Panc1 (cell line): ENCODE results near the gene TNPO3.

Experiments
- TCF7L2 ChIP-seq: IDR thresholded peaks from 2 replicates; pipeline ENCODE4 v1.6.1; 2011; ENCODE audit warnings: mild to moderate bottlenecking, low read depth, low read length, inconsistent platforms
- TF ChIP-seq, protein P1 (sequence below): fragments of 450-650 bp; IDR thresholded peaks from 2 replicates; pipeline ENCODE4 v1.5.1; 2017; ENCODE audit warnings: mild to moderate bottlenecking

DNA sequence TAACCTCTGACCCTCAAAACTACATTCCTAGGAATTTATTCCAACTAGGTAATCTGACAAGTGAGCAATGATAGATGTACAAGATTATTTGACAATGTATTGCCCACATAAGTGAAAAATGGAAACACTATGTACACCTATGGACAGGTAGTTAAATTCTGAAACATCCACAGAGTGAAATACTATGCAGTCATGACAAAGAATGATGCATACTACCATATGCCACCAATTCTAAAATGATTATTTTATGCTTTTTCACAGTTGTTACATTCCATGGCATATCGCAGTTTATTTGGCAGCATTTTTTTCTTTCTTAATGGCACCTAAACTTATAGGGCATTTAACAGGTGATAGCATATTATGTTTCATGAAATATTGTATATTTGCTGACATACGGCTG lies 20.1 kb upstream of the TNPO3 start:
- TF ChIP-seq TCF7L2: no peak
- TF ChIP-seq, protein P1, sequence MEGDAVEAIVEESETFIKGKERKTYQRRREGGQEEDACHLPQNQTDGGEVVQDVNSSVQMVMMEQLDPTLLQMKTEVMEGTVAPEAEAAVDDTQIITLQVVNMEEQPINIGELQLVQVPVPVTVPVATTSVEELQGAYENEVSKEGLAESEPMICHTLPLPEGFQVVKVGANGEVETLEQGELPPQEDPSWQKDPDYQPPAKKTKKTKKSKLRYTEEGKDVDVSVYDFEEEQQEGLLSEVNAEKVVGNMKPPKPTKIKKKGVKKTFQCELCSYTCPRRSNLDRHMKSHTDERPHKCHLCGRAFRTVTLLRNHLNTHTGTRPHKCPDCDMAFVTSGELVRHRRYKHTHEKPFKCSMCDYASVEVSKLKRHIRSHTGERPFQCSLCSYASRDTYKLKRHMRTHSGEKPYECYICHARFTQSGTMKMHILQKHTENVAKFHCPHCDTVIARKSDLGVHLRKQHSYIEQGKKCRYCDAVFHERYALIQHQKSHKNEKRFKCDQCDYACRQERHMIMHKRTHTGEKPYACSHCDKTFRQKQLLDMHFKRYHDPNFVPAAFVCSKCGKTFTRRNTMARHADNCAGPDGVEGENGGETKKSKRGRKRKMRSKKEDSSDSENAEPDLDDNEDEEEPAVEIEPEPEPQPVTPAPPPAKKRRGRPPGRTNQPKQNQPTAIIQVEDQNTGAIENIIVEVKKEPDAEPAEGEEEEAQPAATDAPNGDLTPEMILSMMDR: no peak
